ENCODE measurements around the gene PTPRN2.

Gene PTPRN2

GRCh38 chr7:157520249-157520648 lies 1067.4 kb downstream of the PTPRN2 start:
- no peak overlapping the region for H3K27ac ChIP-seq
- TF ChIP-seq ZFX (IDR thresholded peaks at IDR 0.05; ENCODE audit: borderline replicate concordance): no peak
- TF ChIP-seq, protein P1, sequence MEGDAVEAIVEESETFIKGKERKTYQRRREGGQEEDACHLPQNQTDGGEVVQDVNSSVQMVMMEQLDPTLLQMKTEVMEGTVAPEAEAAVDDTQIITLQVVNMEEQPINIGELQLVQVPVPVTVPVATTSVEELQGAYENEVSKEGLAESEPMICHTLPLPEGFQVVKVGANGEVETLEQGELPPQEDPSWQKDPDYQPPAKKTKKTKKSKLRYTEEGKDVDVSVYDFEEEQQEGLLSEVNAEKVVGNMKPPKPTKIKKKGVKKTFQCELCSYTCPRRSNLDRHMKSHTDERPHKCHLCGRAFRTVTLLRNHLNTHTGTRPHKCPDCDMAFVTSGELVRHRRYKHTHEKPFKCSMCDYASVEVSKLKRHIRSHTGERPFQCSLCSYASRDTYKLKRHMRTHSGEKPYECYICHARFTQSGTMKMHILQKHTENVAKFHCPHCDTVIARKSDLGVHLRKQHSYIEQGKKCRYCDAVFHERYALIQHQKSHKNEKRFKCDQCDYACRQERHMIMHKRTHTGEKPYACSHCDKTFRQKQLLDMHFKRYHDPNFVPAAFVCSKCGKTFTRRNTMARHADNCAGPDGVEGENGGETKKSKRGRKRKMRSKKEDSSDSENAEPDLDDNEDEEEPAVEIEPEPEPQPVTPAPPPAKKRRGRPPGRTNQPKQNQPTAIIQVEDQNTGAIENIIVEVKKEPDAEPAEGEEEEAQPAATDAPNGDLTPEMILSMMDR (IDR thresholded peaks at IDR 0.05): no peak

DNA sequence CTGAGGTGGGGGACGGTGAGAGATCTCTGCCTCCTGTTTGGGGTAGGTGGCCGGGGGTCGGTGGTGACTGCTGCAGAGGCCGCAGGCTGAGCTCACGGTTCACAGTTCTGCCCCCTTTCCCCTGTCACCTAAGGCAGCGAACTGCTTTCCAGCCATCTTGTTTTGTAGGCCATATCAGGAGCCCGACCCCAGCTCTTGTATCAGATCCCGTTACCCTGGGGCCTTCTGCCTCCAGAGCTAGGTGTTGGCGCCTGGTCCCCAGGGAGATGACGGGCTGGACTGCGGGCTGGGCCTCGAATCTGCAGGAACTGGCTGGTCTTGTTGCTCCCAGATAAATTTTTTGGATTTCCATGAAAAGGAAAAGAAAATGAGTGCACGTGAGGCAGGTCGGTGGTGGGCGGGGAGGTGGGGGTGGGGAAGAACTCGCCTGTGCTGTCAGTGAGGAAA lies 1067.8 kb downstream of the PTPRN2 start:
- H3K27ac ChIP-seq: no peak overlapping the region
- TF ChIP-seq ZFX (IDR thresholded peaks at IDR 0.05; ENCODE audit: borderline replicate concordance): no peak
- TF ChIP-seq, protein P1 (IDR thresholded peaks at IDR 0.05): no peak

DNA sequence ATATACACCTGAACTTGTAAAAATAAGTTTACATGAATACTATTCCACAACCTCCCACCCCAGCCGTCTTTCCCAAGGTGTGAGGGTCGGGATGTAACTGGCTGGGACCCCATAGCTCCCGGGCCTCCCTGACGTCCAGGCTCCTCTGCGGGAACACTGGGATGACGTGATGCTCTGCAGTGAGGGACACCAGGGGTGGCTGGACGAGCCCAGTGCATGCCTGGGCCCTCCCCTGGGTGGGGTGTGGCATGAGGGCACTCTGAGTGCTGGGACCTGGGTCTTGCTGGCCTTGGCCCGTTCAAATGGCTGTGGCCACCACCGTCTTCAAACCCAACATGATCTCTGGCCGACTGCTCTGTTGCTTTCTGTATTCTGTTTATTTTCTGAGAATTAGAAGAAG lies 1068.4 kb downstream of the PTPRN2 start:
- H3K27ac ChIP-seq: no peak overlapping the region
- TF ChIP-seq, protein P1 (IDR thresholded peaks at IDR 0.05): no peak
- no peak for TF ChIP-seq ZFX (IDR thresholded peaks at IDR 0.05; ENCODE audit: borderline replicate concordance)

DNA sequence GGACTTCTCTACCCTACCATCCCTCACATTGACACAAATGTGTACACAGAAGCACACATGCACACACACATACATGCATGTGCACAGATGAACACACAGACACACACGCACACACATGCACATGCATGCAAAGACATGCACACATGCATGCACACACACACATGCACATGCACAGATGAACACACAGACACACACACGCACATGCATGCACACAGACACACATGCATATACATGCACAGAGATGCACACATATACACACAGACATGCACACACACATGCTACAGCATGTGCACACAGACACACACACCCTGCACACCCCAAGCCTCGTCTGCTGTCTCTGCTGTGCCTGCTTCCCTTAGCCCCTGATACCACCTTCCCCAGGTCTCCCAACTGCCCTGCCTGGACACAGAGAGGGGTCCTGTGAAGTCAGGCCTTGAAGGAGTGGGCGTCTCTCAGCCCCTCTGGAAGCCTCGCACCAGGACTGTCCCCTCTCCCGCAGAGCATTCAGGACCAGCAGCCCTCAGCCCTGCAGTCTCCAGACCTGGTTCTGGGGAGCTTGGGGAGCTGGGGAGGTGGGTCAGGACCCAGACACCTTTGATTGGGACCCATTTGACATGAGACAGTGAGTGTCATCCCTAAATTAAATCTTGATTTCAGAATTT lies 1069.0 kb downstream of the PTPRN2 start:
- H3K27ac ChIP-seq: no peak overlapping the region
- TF ChIP-seq, protein P1 (IDR thresholded peaks at IDR 0.05): no peak
- TF ChIP-seq ZFX (IDR thresholded peaks at IDR 0.05; ENCODE audit: borderline replicate concordance): no peak

DNA sequence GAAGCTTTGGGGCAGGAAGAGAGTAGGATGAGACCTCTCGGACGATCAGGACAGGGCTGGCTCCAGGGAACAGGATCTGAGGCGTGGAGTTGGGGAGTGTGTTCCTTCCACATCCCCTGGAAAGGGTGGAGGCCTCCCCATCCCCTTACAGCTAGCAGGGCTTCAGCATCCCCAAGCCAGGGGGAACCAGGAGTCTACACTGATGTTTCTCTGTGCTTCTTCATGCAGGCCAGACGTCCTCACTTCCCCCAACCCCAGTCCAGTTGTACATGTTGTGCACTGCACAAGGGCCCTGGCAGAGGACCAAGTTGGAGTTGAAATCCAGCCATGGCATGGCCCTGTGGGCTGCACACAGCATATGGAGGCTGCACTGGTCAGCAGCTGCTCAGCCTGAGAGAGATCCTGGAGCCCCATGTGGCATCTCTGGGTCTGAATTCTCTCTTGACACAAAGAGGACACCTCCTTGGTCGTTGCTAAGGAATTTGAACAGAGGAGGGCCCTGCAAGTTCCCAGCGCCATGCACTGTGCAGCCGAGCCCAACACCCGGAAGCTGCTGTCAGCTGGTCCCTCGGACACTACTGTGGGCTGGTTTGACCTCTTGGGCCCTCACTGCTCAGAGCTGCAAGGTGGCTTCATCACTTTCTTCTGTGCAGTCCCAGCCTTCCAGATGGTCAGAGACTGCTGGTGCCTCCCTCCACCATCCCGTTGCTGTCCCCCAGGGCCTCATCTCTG lies 1069.7 kb downstream of the PTPRN2 start:
- H3K27ac ChIP-seq: no peak overlapping the region
- TF ChIP-seq, protein P1 (IDR thresholded peaks at IDR 0.05): no peak
- no peak for TF ChIP-seq ZFX (IDR thresholded peaks at IDR 0.05; ENCODE audit: borderline replicate concordance)

DNA sequence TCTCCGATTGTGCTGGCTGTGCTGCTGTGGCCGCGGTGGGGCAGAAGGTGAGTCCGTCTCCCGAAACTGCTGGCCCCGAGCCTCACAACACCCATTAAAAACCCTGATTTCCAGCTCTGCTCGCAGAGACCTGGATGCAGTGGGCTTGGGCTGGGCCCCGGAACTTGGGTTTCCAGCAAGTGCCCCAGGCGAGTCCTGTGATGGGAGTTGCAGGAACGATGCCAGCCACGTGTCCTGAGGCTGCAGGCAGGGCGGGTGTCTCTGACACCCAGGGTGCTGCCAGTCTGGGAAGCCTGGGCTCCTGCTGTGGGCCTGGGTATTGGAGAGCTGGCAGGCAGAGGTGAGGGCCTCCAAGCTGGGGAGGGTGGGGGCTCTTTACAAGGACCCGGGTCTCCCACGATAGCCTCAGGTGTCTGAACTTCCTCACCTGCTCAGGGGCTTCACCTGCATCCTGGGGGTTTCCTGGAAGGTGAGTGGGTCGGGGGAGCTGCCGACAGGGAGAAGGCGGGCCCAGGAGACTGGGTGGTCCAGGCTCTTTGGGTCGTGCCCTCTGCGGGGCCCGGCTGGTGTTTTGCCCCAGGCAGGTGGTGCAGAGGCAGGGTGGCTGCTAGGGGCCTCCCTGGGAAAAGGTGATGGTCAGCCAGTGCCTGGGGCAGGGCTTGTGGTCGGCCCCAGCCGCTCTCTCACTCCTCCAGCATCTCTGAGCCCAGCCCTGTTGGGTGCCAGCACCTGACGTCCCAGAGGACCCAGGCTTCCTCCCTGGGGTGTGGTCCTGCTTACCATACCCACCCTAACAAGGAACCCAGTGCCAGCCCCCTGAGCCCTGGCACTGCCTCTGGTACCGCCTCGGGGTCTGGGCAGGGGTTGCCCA lies 1070.5 kb downstream of the PTPRN2 start:
- H3K27ac ChIP-seq: no peak overlapping the region
- TF ChIP-seq ZFX (IDR thresholded peaks at IDR 0.05; ENCODE audit: borderline replicate concordance): no peak
- TF ChIP-seq, protein P1 (IDR thresholded peaks at IDR 0.05): no peak
